Bronchial epithelial cell (primary cell): Measurements from ENCODE around the gene IFITM5. TPM values are rescaled to one million over a fixed set of nuclear protein-coding genes. Genes with fewer than 3 reads are reported as not detected.

ENCODE experiments used
- DNase-seq: peaks from one replicate; pipeline ENCODE4 v3.0.0-alpha.2; 2010; ENCODE audit warnings: low read depth
- FAIRE-seq: peaks from 2 replicates; lab custom pipeline; 2011; peaks lifted over from hg19 to GRCh38; lab: Jason Lieb, UNC
- H3K27me3 ChIP-seq: 2 replicates; pipeline ENCODE4 v1.5.1; 2011; ENCODE audit warnings: low read length; ENCODE audit not compliant: control insufficient read depth, insufficient read depth
- H3K36me3 ChIP-seq: 2 replicates; pipeline ENCODE4 v1.5.1; 2011; ENCODE audit warnings: low read length; ENCODE audit not compliant: control insufficient read depth, insufficient read depth
- H3K4me3 ChIP-seq: 2 replicates; pipeline ENCODE4 v1.5.1; 2011; ENCODE audit warnings: mild to moderate bottlenecking, low read depth, low read length, control low read depth
- total RNA-seq: library from RNA; depleted of rRNA; stranded (reverse); fragments of >200 nt; gene quantifications from 2 replicates; pipeline ENCODE4 v1.2.1, GENCODE V29; 2014
- TF ChIP-seq, protein P1 (sequence below): IDR thresholded peaks from 2 replicates; pipeline ENCODE4 v1.5.1; 2011; ENCODE audit warnings: mild to moderate bottlenecking, moderate library complexity, low read length, control low read depth, inconsistent platforms; ENCODE audit not compliant: insufficient read depth, severe bottlenecking

The IFITM5 gene
- total RNA-seq, 1 donor from 2014 or later, result not detected

DNA sequence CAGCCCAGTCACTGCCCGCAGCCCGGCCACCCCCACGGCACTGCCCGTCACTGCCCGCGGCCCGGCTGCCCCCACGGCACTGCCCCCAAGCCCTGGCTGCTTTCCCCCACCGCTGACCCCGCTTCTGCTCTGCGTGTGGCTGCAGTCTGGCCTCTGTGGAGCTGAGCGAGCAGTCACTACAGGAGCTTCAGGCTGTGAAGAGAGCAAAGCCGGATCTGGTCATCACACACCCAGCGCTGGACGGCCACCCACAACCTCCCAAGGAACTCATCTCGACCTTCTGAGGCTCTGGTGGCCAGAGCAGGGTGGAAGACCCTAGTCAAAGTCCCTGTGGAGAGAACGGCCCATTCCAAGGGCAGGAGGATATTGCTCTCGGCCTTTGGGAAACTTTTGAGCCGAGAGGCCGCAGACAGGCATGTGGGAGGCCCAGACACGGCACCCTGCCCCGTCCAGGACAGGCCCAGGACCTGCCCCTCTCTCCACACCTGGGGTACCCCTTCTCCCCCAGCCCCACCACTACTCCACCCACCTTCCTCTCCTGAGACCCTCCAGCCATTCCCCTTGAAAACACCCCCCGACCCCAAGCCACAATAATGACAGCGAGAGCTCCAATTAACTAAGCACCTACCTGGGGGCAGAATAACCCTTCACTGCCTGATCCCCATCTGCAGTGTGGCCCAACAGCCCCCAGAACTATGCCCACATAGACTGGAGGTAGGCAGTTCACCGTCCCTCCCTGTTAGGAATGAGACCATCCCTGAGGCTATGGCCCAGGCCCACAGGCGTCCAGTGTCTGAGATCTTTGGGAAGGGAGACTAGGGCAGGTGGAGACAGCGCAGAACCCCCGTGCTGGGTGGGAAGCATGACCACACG is 14.1 kb downstream of the IFITM5 start:
- TF ChIP-seq, protein P1, sequence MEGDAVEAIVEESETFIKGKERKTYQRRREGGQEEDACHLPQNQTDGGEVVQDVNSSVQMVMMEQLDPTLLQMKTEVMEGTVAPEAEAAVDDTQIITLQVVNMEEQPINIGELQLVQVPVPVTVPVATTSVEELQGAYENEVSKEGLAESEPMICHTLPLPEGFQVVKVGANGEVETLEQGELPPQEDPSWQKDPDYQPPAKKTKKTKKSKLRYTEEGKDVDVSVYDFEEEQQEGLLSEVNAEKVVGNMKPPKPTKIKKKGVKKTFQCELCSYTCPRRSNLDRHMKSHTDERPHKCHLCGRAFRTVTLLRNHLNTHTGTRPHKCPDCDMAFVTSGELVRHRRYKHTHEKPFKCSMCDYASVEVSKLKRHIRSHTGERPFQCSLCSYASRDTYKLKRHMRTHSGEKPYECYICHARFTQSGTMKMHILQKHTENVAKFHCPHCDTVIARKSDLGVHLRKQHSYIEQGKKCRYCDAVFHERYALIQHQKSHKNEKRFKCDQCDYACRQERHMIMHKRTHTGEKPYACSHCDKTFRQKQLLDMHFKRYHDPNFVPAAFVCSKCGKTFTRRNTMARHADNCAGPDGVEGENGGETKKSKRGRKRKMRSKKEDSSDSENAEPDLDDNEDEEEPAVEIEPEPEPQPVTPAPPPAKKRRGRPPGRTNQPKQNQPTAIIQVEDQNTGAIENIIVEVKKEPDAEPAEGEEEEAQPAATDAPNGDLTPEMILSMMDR, result no peak
- no peak for FAIRE-seq
- Histone ChIP-seq H3K4me3 (no peak overlapping the region), H3K27me3 (peaks cover 37% of the 10 kb centered on the region), H3K36me3 (no peaks in the 10 kb centered on the region)
- no peak for DNase-seq

DNA sequence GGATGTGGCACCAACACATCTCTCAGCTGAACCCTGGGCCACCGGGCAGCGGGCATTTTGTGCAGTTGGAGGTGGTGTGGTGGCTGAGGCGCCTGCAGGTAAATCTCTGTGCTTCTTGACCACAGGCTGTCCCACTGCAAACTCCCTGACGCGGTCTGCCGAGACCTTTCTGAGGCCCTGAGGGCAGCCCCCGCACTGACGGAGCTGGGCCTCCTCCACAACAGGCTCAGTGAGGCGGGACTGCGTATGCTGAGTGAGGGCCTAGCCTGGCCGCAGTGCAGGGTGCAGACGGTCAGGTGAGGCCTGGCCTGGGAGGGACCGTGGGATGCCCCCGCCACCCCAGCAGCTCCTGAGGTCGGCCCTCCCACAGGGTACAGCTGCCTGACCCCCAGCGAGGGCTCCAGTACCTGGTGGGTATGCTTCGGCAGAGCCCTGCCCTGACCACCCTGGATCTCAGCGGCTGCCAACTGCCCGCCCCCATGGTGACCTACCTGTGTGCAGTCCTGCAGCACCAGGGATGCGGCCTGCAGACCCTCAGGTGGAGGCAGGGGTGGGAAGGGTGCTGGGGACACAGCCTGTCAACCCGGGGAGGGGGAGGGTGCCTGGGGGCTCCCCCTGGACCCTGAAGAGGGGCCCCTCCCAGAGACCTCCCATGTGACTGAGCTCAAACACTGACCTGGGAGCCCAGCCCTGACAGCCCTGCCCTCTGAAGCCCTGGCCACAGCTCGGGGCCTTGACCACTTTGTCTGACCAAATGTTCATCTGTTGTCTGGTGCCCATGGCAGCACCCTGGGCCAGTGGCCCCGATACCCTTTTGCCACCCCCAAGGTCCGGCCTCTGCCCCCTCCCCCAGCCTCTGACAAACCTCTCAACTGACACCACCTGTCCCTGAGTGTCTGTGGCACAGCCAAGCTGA is 15.0 kb downstream of the IFITM5 start:
- TF ChIP-seq, protein P1, result no peak
- FAIRE-seq, result no peak
- Histone ChIP-seq H3K4me3 (no peak overlapping the region), H3K27me3 (peaks cover 41% of the 10 kb centered on the region), H3K36me3 (no peaks in the 10 kb centered on the region)
- DNase-seq, result no peak

DNA sequence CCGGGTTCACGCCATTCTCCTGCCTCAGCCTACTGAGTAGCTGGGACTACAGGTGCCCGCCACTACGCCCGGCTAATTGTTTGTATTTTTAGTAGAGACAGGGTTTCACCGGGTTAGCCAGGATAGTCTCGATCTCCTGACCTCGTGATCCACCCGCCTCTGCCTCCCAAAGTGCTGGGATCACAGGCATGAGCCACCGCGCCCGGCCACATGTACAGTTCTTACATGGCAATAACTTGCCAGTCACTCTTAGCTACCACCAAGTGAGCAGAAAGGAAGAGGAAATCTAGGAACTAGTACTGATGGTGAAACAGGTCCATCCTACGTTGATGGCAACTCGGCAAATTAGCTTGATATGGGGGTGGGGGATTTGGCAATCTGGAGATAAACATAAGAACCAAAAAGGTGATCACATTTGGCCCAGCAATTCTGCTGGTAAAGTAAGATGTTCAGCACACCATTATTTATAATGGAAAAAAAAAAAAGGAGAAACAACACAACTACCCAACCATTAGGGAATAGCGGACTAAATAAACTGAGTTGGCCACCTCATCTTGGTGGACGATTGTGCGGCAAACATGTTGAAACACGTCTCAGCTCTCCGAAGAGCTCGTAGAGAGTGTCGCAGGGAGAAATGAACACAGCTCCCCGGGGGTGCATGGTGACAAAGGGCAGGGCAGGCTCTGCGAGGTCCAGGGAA is 15.8 kb downstream of the IFITM5 start:
- DNase-seq (peak; percentile 70), FAIRE-seq (peak; percentile 32)
- Histone ChIP-seq H3K4me3 (no peak overlapping the region), H3K27me3 (peaks cover 45% of the 10 kb centered on the region), H3K36me3 (no peaks in the 10 kb centered on the region)
- TF ChIP-seq, protein P1, result no peak

GRCh38 chr11:282630-283360 is 16.5 kb downstream of the IFITM5 start:
- FAIRE-seq, result no peak
- Histone ChIP-seq H3K36me3 (no peaks in the 10 kb centered on the region), H3K27me3 (peaks cover 45% of the 10 kb centered on the region), H3K4me3 (no peak overlapping the region)
- TF ChIP-seq, protein P1, result no peak
- DNase-seq, result no peak

- no peak for FAIRE-seq
- no peaks in the 10 kb centered on the region for H3K36me3 ChIP-seq
- DNase-seq, result no peak
- H3K4me3 ChIP-seq, result no peak overlapping the region
- peaks cover 40% of the 10 kb centered on the region for H3K27me3 ChIP-seq
- TF ChIP-seq, protein P1, result no peak
Observed at GRCh38 chr11:282171-282570, 17.2 kb downstream of the IFITM5 start.
